Naive thymus-derived CD8-positive, alpha-beta T cell (primary cell): ENCODE data around the gene PEX5L. TPM values are rescaled to one million over a fixed set of nuclear protein-coding genes. Genes with fewer than 3 reads are reported as not detected.

Experiments
- ATAC-seq, 2 donors: fragments of 150-1000 bp; cut with Tn5 transposase in 1 of 2; sonication (Bioruptor Pico), chemical (Tn5 transposase) in 1 of 2; 1 replicate in 1 of 2; 2 replicates in 1 of 2; pipeline ENCODE4 v1.10.0; 2021; ENCODE audit warnings: mild to moderate bottlenecking in 2 of 2, moderate library complexity in 2 of 2
- POLR2A ChIA-PET: fragments of 350-600 bp; sonication (Branson Sonifier 250); formaldehyde crosslinking; loops from one replicate; lab custom pipeline; 2021; ENCODE audit warnings: antibody characterized with exemption; lab: Charles Lee
- DNase-seq, 10 donors: peaks; one replicate each; pipeline versions ENCODE4 v3.0.0 to v3.0.0-alpha.2; 2020 to 2022
- H3K27ac Mint-ChIP-seq, 10 donors: one replicate each; pipeline ENCODE4 v1.8.0; 2020 to 2022; ENCODE audit warnings: mild to moderate bottlenecking in 10 of 10, mixed read lengths in 10 of 10, moderate library complexity in 4 of 10, inconsistent platforms in 1 of 10
- H3K27me3 Mint-ChIP-seq, 5 donors: one replicate each; pipeline ENCODE4 v1.8.0; 2021 to 2022; ENCODE audit warnings: mixed read lengths in 5 of 5
- H3K36me3 Mint-ChIP-seq, 3 donors: one replicate each; pipeline ENCODE4 v1.8.0; 2020 to 2022; ENCODE audit warnings: mixed read lengths in 3 of 3, mild to moderate bottlenecking in 2 of 3, inconsistent platforms in 1 of 3
- H3K4me1 Mint-ChIP-seq, 4 donors: one replicate each; pipeline ENCODE4 v1.8.0; 2021 to 2022; ENCODE audit warnings: mixed read lengths in 4 of 4
- H3K4me3 Mint-ChIP-seq, 10 donors: one replicate each; pipeline ENCODE4 v1.8.0; 2020 to 2022; ENCODE audit warnings: mild to moderate bottlenecking in 10 of 10, mixed read lengths in 10 of 10, moderate library complexity in 6 of 10, inconsistent platforms in 1 of 10
- H3K9me3 Mint-ChIP-seq, 9 donors: one replicate each; pipeline ENCODE4 v1.8.0; 2020 to 2022; ENCODE audit warnings: mixed read lengths in 9 of 9, mild to moderate bottlenecking in 3 of 9, inconsistent platforms in 1 of 9, moderate library complexity in 1 of 9
- polyA plus RNA-seq, 3 donors: library from polyadenylated mRNA; unstranded; fragments of 300-500 nt; fragmentation: Illumina TruSeq; gene quantifications; one replicate each; pipeline ENCODE4 v1.2.3, GENCODE V29; 2021
- total RNA-seq, 8 experiments: library from RNA in 2 of 8; stranded (reverse) in 2 of 8; gene quantifications; one replicate each; pipeline ENCODE4 v1.2.3 and lab custom pipeline; 2021 to 2026

Gene PEX5L
- total and polyA plus RNA-seq, 5 experiments from 2014 or later, result 0.03 to 0.26 TPM; not detected in 3

GRCh38 chr3:179949412-179949811, 87.3 kb downstream of the PEX5L start:
- H3K9me3 Mint-ChIP-seq, result peaks cover 0 to 4% (median 0%) of the 10 kb centered on the region in 9 donors
- DNase-seq (no peak), ATAC-seq (no peak)
- peaks cover 3 to 23% (median 8%) of the 10 kb centered on the region in 5 donors for H3K27me3 Mint-ChIP-seq
- H3K27ac Mint-ChIP-seq, result no peak overlapping the region
- no peaks in the 10 kb centered on the region for H3K4me1 Mint-ChIP-seq
- H3K36me3 Mint-ChIP-seq, result no peaks in the 10 kb centered on the region
- no peak overlapping the region for H3K4me3 Mint-ChIP-seq
- POLR2A ChIA-PET, result no interaction called here

GRCh38 chr3:179948740-179949139, 88.0 kb downstream of the PEX5L start:
- Mint-ChIP-seq H3K4me3 (no peak overlapping the region), H3K9me3 (peaks cover 0 to 4% (median 0%) of the 10 kb centered on the region in 9 donors), H3K27ac (no peak overlapping the region), H3K36me3 (no peaks in the 10 kb centered on the region), H3K4me1 (no peaks in the 10 kb centered on the region), H3K27me3 (peaks cover 3 to 26% (median 11%) of the 10 kb centered on the region in 5 donors)
- POLR2A ChIA-PET, result no interaction called here
- ATAC-seq (no peak), DNase-seq (no peak)

- H3K9me3 Mint-ChIP-seq, result no peaks in the 10 kb centered on the region
- no peaks in the 10 kb centered on the region for H3K36me3 Mint-ChIP-seq
- POLR2A ChIA-PET, result no interaction called here
- H3K4me1 Mint-ChIP-seq, result no peaks in the 10 kb centered on the region
- H3K27ac Mint-ChIP-seq, result no peak overlapping the region
- no peak for ATAC-seq
- peaks cover 5 to 24% (median 13%) of the 10 kb centered on the region in 5 donors for H3K27me3 Mint-ChIP-seq
- no peak for DNase-seq
- H3K4me3 Mint-ChIP-seq, result no peak overlapping the region
Measured at GRCh38 chr3:179945569-179945968, 91.2 kb downstream of the PEX5L start.

DNA sequence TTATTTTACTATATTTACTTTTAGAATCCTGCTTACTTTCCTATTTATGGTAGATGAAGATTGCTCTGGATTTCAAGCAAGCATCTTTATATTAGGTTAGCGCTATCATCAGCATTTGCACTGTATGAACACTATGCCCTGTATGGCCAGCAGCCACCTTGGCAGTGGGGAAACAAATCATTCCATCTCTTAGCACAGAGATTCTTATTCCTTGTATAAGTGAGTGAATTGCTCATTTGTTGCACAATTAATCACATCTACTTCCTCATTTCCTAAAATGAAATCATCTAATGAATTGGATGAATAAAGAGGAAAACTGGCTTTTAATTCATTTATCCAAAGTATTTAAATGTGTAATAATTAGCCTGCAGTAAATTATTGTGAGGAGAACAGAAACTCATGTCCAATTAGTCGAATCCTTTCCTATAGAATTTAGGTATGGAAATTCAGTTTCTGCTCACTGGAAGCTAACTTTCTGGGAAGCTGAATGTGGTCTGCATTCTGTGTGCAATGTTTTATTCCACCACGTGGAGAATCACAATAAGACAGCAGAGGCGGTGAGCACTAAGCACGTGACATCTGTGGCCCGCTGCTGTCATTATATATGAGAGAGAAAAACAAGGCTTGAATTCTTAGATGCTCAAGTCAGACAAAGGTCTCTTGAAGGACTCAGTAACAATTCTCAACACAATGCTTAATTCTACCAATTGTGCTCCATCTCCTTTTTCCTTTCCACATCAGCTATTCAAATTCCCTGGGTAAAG, 93.4 kb downstream of the PEX5L start:
- Mint-ChIP-seq H3K4me1 (no peaks in the 10 kb centered on the region), H3K27ac (no peak overlapping the region), H3K4me3 (no peak overlapping the region), H3K27me3 (peaks cover 7 to 32% (median 19%) of the 10 kb centered on the region in 5 donors), H3K9me3 (no peaks in the 10 kb centered on the region), H3K36me3 (no peaks in the 10 kb centered on the region)
- ATAC-seq, result no peak
- POLR2A ChIA-PET, result no interaction called here
- no peak for DNase-seq

- POLR2A ChIA-PET, result no interaction called here
- Mint-ChIP-seq H3K27ac (no peak overlapping the region), H3K4me1 (no peaks in the 10 kb centered on the region), H3K9me3 (no peaks in the 10 kb centered on the region), H3K27me3 (peaks cover 8 to 32% (median 19%) of the 10 kb centered on the region in 5 donors), H3K4me3 (peak overlapping the region in 2 of 10 donors; percentile 15 to 49), H3K36me3 (no peaks in the 10 kb centered on the region)
- ATAC-seq, result no peak
- DNase-seq, result no peak
Measured at GRCh38 chr3:179942553-179943075, 94.1 kb downstream of the PEX5L start.

GRCh38 chr3:179935710-179936109, 101.0 kb downstream of the PEX5L start:
- H3K27me3 Mint-ChIP-seq, result peaks cover 2 to 20% (median 12%) of the 10 kb centered on the region in 5 donors
- no peaks in the 10 kb centered on the region for H3K36me3 Mint-ChIP-seq
- H3K27ac Mint-ChIP-seq, result no peak overlapping the region
- no peaks in the 10 kb centered on the region for H3K9me3 Mint-ChIP-seq
- POLR2A ChIA-PET, result no interaction called here
- no peak overlapping the region for H3K4me3 Mint-ChIP-seq
- no peak for ATAC-seq
- no peak for DNase-seq
- no peaks in the 10 kb centered on the region for H3K4me1 Mint-ChIP-seq

DNA sequence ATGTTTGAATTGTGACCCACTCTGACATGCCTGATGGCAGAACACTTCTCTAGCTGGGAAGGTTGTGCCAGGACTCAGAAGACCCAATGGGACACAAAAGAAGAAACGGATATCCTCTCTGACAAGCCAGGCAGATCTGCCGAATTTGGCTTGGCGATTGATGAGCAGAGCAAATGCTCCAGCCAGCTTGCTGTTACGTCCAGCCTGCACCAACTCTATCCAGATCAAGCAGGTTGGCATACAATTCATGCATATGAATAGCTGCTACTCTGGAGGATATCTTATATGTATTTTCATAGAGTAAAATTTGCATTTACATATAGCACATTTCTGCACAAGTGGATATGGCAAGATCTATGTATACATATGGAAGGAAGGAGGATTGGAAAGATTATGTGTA, 102.8 kb downstream of the PEX5L start:
- no peaks in the 10 kb centered on the region for H3K36me3 Mint-ChIP-seq
- no peak overlapping the region for H3K4me3 Mint-ChIP-seq
- H3K9me3 Mint-ChIP-seq, result no peaks in the 10 kb centered on the region

GRCh38 chr3:179933080-179933479, 103.7 kb downstream of the PEX5L start:
- POLR2A ChIA-PET, result no interaction called here
- Mint-ChIP-seq H3K27me3 (peaks cover 0 to 11% (median 7%) of the 10 kb centered on the region in 5 donors), H3K4me1 (peaks cover 0 to 5% (median 0%) of the 10 kb centered on the region in 4 donors), H3K36me3 (no peaks in the 10 kb centered on the region), H3K4me3 (no peak overlapping the region), H3K27ac (no peak overlapping the region), H3K9me3 (no peaks in the 10 kb centered on the region)
- ATAC-seq (no peak), DNase-seq (no peak)

More for the DNA sequence above, 102.8 kb downstream of the PEX5L start:
- Mint-ChIP-seq H3K27me3 (peaks cover 0 to 13% (median 7%) of the 10 kb centered on the region in 5 donors), H3K27ac (no peak overlapping the region), H3K4me1 (no peaks in the 10 kb centered on the region)
- POLR2A ChIA-PET, result no interaction called here
- no peak for DNase-seq
- ATAC-seq, result no peak

DNA sequence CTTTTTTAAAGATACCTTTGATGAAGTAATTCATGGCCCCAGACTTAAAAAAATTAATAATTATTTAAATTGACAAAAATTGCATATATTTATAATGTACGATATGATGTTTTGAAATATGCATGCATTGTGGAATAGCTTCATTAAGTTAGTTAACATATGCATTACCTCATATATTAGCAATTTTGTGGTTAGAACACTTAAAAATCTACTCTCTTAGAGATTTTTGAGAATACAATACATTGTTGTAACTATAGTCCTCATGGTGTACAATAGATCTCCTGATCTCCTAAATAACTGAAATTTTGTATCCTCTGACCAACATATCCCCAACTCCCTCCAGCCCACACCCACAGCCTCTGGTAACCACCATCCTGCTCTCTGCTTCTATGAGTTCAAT, 104.1 kb downstream of the PEX5L start:
- Mint-ChIP-seq H3K4me3 (no peak overlapping the region), H3K27ac (no peak overlapping the region), H3K9me3 (no peaks in the 10 kb centered on the region), H3K27me3 (peaks cover 0 to 11% (median 4%) of the 10 kb centered on the region in 5 donors), H3K36me3 (no peaks in the 10 kb centered on the region), H3K4me1 (peaks cover 0 to 5% (median 0%) of the 10 kb centered on the region in 4 donors)
- POLR2A ChIA-PET, result no interaction called here
- DNase-seq (no peak), ATAC-seq (no peak)

DNA sequence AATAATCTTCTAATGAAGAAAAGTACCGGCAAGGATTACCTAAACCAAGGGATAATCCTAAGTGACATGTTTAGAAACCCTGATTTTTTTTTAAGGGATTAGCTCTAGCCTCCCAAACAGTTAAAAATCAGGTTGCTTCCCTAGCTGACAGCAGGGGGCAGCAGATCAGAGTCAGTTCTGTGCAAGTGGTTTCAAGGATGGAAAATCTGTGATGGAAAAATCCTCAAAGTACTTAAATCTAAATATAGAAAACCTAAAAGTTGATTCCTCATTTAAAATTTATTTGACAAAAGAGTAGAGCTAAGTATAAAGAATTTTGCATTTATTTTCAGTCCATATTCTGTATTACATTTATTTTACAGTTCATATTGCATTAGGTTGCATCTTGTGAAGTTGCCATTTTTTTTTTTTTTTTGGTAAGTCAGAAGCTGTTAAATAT, 107.6 kb downstream of the PEX5L start:
- peak overlapping the region in 1 of 10 donors; percentile 5 for H3K27ac Mint-ChIP-seq
- H3K4me3 Mint-ChIP-seq, result no peak overlapping the region
- POLR2A ChIA-PET, result no interaction called here
- ATAC-seq (no peak), DNase-seq (peak in 7 of 10 donors; percentile 9 to 23 (median 17))
- H3K4me1 Mint-ChIP-seq, result peaks cover 0 to 5% (median under 1%) of the 10 kb centered on the region in 4 donors
- H3K9me3 Mint-ChIP-seq, result no peaks in the 10 kb centered on the region
- H3K36me3 Mint-ChIP-seq, result no peaks in the 10 kb centered on the region
- peaks cover 0 to 12% (median 8%) of the 10 kb centered on the region in 5 donors for H3K27me3 Mint-ChIP-seq

DNA sequence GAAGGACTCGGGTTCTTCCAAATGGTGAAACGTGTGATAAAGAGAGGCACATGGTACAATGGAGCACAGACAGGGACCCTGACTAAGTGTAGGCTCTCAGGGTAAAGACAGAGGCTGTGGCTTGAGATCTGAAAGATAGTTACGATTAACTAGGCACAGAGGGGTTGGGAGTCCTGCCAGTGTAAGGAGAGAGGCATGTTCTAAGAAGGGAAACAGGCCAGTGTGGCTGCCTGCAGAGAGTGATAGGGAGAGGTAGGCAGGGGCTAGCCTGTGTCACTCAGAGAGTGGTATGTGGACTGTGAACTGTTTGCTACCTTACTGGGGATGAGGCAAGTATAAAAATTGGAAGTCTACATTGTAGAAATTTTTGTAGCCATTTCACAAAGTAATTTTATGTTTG, 109.5 kb downstream of the PEX5L start:
- Mint-ChIP-seq H3K36me3 (no peaks in the 10 kb centered on the region), H3K27ac (no peak overlapping the region), H3K9me3 (no peaks in the 10 kb centered on the region), H3K27me3 (peaks cover 0 to 14% (median 8%) of the 10 kb centered on the region in 5 donors), H3K4me3 (no peak overlapping the region), H3K4me1 (peaks cover 0 to 5% (median under 1%) of the 10 kb centered on the region in 4 donors)
- DNase-seq, result no peak
- POLR2A ChIA-PET, result no interaction called here
- no peak for ATAC-seq

- POLR2A ChIA-PET, result no interaction called here
- Mint-ChIP-seq H3K4me3 (no peak overlapping the region), H3K27ac (no peak overlapping the region), H3K36me3 (no peaks in the 10 kb centered on the region), H3K27me3 (peaks cover 3 to 22% (median 8%) of the 10 kb centered on the region in 5 donors), H3K4me1 (no peaks in the 10 kb centered on the region), H3K9me3 (no peaks in the 10 kb centered on the region)
- DNase-seq (no peak), ATAC-seq (no peak)
Measured at GRCh38 chr3:179921951-179922350, 114.8 kb downstream of the PEX5L start.

- no peak for ATAC-seq
- POLR2A ChIA-PET, result no interaction called here
- no peaks in the 10 kb centered on the region for H3K9me3 Mint-ChIP-seq
- no peak overlapping the region for H3K4me3 Mint-ChIP-seq
- no peaks in the 10 kb centered on the region for H3K36me3 Mint-ChIP-seq
- H3K4me1 Mint-ChIP-seq, result no peaks in the 10 kb centered on the region
- H3K27ac Mint-ChIP-seq, result peak overlapping the region in 1 of 10 donors; percentile 17
- DNase-seq, result no peak
- H3K27me3 Mint-ChIP-seq, result peaks cover 3 to 22% (median 8%) of the 10 kb centered on the region in 5 donors
Measured at GRCh38 chr3:179921500-179921899, 115.2 kb downstream of the PEX5L start.
